Activated CD8-positive, alpha-beta memory T cell treated with anti-CD3 and anti-CD28 coated beads for 1 hour (primary cell): ENCODE data around the gene RAB27B.

Experiments used
- DNase-seq, 2 donors: peaks; one replicate each; pipeline ENCODE4 v3.0.0-alpha.2; 2020; ENCODE audit warnings: low read depth in 1 of 2; ENCODE audit errors: extremely low read depth in 1 of 2

The RAB27B gene

DNA sequence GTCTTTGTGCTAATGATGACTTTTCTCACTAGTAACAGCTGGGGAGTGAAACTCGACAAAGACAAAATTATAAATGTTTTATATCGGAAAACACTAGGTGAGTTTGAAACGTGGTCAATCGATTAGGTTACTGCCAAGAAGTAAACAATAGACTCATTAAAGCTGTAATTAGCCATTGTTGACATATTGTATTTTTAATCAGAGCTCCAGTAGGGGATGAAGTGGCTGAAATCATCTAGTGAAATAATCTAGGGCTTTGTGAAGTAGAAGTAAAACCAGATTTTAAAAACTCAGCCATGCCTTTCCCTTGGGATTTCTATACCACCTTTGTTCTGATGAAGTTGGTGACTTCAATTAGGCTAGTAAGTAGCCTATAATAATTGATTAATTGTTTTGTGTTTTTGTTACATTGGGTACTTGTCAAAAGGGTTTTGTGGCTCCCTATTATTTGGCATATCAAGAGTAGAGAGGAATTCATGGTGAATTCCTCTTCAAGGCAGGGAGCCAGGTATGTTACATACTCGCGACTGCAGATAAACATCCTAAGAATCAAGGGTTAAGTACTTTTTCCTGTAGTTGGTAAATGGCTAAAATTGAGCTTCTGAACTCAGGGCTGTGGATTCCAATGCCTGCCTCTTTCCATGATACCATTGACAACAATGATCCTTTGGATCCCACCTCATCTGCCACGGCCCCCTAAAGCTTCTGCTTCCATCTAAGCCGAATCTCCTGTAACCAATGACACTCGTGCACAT, 31.6 kb downstream of the RAB27B start:
- DNase-seq, result no peak

DNA sequence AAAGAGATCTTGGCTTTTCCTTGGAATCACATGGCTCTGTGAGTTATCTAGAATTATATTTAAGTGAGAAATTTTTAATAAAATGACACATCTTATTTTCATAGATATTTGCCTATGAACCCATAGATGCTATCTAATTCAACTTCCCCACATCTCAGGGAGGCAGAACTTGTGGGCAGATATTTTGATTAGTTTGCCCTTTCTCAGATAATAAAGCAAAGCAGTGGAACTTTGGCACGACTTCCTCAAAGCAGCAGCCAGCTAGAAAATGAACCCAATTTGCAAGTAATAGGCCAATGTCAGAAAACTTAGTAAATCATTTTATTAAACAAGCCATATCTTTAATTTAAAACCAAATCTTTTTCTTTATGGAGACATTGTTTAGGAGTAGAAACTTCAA, 32.7 kb downstream of the RAB27B start:
- DNase-seq, result no peak

DNA sequence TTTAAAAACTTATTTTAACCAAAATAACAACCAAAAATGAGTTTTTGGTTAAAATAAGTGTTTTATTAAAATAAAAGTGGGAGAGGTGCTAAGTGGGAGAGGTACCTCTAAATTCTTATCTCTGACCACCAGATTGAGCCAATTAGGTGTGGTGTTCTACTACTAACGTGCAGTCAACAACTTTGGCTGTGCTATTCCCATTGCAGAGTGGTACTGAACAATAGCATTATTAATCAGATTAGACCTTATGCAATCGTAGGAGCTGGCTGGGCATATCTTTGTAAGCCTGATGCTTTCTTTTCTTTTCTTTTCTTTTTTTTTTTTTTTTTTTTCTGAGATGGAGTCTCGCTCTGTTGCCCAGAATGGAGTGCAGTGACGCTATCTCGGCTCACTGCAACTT, 38.9 kb downstream of the RAB27B start:
- no peak for DNase-seq

DNA sequence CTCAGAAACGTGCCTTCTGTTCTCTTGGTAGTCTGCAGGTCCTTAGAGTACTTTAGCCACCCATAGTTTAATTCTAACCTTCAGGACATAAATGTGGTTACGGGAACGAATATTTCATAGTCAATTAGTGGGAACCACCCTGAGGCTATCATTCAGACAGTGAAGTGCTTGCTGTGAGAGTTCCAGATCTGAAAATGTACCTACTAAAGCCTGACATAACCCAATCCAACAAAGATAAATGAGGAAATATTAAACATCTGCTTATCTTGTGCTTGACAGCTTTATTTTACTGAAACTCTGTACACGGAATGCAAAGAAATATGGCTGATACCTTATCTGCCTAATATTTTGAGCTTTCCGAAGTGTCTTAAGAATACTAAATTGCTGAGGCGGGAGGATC, 43.0 kb downstream of the RAB27B start:
- DNase-seq, result no peak

DNA sequence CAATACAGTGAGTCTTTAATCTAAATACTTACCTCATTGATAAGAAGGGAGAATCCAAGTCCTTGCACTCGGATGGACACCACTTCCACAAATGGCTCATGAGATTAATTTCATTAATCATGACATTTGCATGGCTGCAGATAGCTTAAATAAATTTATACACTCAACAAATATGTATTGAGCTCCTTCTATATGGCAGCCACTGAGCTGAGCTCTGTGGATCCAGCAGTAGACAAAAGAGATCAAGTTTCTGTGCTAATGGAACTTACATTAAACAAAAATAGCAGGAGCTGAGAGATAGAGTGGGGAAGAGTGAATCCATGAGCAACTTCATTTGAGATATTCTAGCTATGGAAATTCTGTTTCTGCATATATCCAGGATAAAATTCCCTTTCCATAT, 44.4 kb downstream of the RAB27B start:
- no peak for DNase-seq

DNA sequence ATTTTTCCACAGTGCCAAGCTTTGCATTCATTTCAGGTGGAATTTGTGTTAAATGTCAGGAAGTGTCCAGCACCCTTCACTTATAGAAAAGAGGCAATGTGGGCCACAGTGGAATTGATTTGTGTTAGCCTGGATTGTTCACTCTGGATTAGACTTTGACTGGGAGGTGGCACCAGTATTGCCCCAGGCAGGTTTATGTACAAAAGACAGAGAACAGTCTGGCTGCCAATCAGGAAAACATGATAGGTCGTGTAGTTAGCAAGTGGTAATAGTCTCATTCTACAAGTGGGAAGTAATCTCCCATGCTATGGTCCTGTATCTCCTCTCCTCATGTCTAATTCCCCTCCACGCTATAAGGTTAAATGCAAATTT, 45.6 kb downstream of the RAB27B start:
- no peak for DNase-seq

DNA sequence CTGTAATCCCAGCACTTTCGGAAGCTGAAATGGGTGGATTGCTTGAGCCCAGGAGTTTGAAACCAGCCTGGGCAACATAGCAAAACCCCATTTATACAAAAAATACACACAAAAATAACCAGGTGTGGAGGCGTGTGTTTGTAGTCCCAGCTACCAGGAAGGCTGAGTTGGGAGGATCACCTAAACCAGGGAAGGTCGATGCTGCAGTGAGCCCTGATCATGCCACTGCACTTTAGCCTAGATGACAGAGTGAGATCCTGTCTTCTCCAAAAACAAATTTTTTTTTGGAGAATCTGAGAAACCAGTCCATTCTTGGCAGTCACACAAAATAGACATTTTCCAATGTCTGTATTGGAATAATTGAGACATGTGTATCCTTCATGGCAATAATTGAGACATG, 46.8 kb downstream of the RAB27B start:
- DNase-seq, result no peak

DNA sequence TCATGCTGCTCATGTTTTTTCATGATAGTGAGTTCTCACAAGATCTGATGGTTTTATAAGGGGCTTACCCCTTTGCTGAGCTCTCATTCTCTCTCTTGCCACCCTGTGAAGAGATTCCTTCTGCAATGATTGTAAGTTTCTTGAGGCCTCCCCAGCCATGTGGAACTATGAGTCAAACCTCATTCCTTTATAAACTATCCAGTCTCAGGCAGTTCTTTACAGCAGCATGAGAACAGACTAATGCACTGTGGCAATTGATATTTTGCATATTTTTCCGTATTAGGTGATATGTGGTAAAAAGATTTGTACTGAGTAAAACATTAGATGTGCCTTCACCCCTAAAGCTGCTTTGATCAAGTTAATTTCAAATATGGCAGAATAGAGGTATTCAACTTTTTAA, 48.8 kb downstream of the RAB27B start:
- no peak for DNase-seq

DNA sequence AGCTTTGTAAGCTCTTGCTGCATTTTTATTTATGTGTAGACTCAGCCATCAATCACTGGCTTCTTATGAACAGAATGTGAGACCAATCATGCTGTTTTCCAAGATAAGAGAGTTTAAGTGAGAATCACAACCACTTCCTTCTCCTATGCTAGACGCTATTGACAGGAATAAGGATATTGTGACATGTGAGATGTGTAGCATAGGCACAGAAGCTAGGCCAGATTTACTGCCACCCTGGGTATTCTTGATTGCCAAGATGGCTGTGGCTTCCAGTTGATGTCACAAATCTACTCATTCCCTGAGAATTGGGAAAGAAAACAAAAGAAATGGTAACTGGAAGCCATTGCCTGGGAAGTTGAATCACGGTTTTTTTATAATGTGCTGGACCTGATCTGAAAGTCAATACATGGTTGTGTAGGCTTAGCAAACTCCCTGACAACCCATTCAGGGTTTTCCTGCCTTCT, 49.9 kb downstream of the RAB27B start:
- no peak for DNase-seq

DNA sequence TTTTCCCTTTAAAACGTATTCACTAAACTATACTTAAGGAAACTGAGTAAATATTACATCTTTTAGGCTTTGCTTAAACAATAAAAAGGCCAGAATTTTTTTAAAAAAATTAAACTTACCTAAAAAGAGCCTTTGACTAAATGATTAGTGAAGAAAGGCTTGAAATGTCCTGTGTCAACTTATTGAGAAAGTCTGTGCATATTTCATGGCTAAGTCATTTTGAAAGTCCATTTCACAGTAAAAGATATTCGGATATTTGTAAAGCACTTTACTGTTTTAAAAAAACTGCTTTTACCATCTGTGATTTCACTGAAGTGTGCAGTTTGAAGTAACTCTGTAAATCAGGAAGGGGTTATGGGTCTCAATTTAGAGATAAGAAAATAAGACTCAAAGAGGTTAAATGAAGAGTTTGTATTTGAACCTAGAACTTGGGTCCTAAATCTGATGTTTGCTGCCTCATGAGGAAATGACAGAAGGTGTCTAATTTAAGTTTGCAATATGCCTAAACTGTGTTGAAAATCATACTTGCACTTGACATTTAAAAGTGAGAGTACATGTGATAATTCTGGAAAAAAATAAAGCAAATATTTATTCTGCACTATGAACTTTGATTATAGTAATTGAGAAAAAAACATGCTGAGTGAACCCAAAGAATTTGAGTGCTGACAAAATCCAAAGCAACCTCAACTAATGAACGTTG, 50.5 kb downstream of the RAB27B start:
- DNase-seq, result no peak

DNA sequence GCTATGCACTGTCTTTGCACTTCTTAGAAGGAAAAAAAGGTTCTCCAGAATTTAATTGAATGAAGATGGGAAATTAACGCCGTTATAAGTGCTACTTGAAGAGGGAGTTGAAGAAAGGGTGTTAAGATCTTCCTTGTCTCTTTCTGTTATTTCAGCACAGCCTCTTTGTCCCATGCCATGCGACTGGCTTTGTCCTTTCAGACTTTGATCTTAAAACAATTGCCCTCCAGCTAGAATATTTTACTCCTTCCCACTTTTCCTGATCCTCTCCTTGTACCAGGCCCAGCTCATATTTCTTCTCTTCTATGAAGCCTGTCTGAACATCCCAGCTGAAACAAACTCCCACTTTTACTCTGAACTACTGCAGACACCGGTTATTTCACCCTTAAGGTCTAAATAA, 51.4 kb downstream of the RAB27B start:
- DNase-seq, result no peak

DNA sequence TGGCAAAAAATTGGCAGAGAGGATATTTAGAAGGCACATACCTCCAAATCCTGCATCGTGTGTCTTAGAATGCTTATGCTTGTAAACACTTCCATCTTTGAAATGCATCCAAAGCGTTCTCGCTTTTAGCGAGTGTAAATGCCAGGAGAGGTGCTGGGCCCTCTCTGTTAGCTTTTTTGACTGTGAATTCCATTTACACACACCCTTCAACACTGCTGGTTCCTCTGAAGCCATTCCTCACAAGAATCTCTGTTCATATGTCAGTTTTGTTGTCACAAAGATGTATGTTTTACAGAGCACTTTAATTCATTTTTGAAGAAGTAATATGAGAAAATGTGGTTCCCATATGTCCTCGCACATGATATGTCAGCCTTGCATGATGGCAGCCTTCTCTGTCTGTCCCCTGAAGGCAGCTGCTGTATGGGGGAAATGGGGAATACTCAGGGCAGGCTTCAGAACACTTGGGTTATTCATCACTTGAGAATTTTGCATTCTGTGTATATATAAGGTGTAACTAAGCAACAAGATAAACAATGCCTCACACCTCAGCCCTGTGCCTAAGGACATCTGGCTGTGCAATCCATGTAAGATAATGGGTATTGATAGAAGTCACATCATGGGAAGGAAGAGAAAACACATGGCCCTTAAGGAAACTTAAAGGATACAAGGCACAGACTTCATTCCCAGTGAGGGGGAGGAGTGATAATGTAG, 52.3 kb downstream of the RAB27B start:
- no peak for DNase-seq

DNA sequence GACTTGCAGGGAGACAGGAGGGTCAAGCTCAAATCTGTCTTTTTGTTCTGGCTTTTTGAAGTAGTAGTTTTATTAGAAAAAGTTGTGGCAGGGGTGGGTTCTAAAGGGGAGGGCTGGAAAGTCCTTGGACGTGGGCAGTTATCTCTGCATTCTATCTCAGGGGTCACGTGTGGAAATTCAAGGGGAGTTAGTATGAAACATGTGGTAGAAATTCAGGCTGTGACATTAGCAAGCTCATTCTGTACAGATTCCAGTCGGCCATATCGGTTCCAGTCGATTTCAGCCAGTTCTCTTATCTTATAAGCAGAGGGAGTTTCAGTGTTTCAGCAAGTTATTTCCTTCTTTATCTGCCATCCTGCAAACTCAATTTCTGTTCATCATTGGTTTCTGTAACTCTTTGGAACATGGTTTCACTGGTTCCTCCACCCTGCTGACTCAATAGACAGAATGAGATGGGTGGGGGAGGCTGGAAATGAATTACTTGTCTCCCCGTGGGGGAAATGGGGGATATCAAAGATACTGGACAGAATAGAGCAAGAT, 53.0 kb downstream of the RAB27B start:
- no peak for DNase-seq

DNA sequence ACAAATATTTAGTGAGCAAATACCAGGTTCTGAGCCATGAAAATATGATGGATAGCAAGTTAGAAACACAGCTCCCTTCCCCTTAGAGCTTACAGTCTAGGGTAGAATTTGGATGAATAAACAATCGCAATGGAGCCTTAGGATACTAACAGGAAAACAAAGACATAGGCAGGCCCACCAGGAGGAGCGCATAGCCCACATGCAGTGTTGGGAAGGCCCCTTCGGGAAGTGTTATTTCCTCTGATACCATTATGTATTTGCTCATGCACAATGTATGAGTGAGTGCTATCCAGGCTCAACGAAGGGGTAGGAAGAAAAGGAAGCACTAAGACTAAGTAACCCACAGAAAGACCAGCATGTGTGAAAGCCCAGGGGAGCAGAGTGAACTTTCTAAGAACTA, 54.0 kb downstream of the RAB27B start:
- DNase-seq, result no peak

DNA sequence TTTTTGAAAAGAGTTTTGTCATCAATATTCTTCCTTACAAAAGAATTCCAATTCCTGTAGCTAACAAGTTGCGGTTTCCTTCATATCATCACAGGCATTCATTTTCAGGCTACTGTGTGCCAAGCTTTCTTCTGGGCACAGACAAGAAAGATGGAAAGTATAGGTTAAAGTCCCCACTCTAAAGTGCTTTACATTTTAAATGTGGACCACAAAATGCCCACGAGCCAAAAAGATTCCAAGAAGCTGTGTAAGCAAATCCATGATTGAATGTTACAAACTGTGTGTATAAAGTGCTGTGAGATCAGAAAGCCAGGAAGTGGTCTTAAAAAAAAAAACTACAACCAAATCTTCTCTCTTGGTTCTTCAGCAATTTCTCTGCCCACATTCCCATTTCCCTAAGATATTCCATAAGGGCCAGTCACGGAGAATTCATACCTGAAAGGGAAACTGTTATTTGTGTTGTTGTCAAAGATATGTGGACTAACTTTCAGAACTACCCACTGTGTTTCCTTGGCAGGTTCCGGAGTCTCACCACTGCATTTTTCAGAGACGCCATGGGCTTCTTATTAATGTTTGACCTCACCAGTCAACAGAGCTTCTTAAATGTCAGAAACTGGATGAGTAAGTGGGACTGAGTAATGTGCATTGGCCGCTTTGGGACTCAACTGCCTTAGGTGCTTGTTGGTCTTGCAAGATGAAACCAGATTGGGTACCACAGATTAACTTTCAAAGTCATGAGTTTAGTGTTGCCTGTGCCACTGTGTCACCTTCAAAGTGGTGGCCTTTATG, 55.7 kb downstream of the RAB27B start:
- no peak for DNase-seq

DNA sequence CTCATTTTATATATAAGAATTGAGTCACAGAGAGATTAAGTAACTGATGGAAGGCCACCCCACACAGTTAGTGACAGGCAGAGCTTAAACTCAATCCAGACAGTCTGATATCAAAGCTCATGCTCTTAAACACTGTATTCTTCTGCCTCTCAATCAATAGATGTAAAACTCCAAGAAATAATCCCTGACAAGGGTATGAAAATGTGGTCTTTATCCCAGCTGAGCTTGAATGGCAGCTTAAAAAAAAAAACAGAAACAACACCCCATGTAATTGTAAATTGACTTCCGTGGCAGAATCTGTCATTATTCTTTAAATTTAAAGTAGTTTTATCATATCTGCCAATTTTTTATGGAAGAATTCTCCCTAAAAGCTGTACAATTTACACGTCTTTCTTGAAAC, 60.1 kb downstream of the RAB27B start:
- DNase-seq, result no peak

DNA sequence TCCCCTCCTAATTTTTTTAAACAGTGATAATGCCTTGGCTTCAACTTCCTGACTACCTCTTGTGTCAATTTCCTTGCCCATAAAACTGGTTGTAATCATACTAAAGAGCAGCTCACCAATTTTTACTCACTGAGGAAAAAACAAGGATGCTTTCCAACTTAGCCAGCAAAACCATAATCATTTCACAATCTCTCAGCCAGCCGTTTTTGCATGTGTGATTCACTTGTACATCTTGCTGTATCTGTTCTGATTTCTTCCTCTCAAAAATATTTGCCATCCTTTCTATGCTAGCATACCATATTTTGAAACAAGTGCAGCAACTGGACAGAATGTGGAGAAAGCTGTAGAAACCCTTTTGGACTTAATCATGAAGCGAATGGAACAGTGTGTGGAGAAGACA, 60.7 kb downstream of the RAB27B start:
- no peak for DNase-seq

DNA sequence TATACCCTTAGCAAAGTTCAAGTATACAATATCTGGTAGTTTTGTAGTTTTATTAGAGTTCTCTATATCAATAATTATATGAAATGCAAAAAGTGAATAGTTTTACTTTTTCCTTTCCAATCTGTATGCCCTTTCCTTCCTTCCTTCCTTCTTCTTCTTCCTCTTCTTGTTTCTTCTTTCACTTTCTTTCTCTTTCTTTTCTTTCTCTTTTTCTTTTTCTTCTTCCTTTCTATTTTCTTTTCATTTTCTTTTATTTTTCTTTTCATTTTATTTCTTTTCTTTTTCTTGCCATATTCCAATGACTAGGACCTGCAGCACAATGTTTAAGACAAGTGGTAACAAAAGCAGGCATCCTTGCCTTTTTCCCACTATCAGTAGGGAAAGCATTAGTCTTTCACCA, 71.2 kb downstream of the RAB27B start:
- DNase-seq, result no peak

DNA sequence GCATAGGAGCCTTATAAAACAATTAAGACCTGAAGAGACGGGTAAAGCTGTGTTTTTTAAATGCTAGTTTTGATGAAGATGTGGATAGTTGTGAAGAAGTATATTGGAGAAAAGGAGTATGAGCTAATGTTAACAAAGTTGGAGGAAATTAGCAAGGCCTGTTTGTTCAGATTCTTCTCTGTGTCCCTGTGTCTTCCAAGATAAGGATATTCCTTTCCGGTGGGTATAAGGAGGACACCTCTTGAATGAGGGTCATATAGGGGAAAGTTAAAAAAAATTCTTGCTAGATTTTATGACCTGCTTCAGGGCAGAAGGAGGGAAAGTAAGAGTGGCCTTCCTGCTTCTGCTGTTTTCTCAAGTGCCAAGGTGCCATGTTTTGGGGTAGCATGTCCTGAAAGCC, 72.0 kb downstream of the RAB27B start:
- no peak for DNase-seq

DNA sequence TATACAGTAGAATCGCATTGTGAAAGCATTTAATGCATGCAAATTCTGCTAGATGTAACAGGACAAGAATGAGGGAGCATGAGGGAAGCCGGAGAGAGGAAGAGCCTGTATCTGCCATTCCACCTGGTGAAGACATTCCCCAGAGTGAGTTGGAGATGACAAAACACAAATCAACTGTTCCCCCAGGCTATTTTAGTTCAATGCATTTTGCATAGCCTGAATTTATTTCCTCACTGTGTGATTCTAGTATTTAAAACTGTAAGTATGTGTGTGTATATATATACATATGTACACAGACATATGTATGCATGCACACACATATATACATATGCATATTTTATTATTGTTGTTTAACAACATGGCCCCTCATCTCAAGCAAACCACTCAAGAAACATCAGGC, 76.3 kb downstream of the RAB27B start:
- no peak for DNase-seq

DNA sequence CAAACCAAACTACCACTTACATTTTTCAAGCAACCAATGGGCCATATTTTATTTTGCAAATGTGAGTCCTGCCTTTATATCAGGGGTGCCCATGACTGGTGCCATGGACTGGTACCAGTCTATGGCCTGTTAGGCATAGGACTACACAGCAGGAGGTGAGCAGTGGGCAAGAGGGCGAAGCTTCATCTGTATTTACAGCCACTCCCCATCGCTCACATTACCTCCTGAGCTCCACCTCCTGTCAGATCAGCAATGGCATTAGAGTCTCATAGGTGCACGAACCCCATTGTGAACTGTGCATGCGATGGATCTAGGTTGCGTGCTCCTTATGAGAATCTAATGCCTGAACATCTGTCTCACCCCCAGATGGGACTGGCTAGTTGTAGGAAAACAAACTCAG, 77.4 kb downstream of the RAB27B start:
- DNase-seq, result no peak
